CD4-positive, alpha-beta T cell treated with Interferon gamma for 1 hour (primary cell): ENCODE measurements around the gene GKN2.
A peak's percentile ranks its signal among the peaks of the same experiment; 100 is the strongest.
"Not testable (repeated sequence)": the region's sequence is repeated elsewhere in the genome, so short reads cannot be mapped to it uniquely, and the experiment has no call there.

Experiments used
- DNase-seq: peaks from one replicate; pipeline ENCODE4 v3.0.0-alpha.2; 2020

GKN2 gene

DNA sequence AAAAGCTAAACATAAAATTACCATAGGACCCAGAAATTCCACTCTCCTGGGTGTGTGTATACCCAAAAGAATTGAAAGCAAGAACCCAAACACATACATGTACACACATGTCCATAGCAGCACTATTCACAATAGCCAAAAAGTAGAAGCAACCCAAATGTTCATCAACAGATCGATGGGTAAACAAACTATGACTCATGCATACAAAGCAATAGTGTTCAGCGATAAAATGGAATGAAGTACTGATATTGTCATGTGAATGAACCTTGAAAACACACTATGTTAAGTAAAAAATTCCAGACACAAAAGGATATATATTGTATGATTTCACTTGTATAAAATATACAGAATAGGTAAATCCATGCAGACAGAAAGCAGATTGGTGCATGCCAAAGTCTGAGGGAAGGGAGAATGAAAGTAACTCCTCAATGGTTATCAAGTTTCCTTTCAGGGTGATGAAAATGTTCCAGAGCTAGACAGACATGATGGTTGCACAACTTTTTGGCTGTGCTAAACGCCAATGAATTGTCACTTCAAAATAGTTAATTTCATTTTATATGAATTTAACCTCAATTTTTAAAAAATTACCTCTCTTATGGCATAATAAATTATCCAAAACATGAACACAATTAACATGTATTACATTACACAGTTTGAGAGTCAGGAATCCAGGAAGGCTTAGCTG lies 35.5 kb downstream of the GKN2 start:
- DNase-seq: no peak

DNA sequence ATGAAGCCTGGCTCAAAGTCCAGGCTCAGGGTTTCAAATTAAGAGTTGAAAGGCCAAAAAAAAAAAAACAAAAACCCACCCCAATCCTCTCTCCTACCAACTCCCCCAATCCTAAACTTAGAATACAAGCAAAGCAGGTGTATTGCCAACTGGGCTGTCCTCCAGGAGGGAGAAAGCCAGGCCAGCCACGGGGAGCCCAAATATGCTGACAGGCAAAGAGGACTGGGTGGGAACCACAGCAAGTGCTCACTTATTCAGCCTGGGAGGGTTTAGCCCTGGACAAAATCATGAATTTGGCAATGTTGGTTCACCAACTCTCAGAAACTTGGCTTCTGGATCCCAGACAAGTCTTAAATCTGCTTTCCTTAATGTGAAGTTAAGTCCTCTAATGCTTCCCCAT lies 36.5 kb downstream of the GKN2 start:
- DNase-seq: no peak

DNA sequence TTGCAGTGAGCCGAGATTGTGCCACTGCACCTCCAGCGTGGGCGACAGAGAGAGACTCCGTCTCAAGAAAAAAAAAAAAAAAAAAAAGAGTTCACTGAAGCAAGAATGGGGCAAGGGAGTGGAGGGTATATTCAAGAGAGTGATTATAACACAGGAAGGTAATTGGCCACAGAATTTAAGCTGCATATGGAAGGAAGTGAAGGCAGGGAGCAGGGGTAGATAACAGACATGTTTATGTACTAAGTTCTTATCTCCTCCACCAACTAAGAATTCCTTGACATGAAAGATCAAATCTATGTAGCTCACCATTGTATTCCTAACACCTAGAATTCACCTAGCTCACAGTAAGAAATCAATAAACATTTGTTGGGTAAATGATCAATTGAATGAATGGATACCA lies 37.3 kb downstream of the GKN2 start:
- no peak for DNase-seq

DNA sequence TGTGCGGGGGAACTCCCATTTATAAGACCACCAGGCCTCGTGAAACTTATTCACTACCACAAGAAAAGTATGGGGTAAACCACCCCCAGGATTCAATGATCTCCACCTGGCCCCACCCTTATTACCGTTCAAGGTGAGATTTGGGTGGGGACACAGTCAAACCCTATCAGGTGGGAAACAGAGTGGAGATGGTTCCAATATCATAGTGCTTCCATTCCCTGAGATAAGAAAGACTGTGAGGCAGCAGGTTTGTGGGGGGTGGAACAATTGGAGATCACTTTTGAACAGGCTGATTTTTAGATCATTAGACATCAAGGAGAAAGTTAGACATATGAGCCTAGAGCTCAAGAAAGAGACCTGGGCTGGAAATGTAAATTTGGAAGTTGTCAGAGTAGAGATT lies 39.3 kb downstream of the GKN2 start:
- DNase-seq: no peak

DNA sequence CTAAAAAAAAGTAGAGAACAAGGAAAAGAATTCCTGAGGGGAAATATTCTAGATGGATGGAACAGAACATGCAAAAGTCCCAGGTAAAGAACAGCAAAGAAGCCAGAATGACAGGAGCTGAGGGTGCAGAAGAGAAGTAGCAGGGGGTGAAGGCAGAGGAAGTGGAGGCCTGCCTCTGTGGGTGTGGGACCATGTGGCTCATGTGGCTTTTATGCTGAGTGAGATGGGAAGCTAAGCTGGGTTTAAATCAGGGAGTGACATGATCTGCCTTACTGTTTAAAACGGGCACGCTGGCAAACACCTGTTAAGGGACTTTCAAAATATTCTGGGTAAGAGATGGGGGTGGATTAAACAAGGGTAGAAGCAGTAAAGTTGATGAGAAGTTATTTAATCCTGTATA lies 40.0 kb downstream of the GKN2 start:
- DNase-seq: peak; percentile 26

DNA sequence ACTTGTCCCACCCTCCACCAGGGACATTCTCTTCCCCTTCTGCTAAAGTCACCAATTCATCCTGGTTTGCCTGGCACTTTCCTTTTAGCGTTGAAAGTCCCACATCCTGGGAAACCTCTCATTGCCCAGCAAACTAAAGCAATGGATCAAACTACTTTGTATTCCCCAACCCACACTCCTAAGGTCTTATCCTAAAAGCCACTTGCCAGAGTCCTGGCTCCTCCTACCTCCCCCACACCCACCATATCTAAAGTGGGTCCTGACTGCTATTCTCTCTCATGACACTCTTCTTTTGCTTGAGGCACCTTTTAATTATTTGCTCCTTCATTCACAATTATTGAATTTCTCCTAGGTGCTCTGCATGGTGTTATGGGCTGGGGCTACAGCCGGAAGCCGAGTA lies 40.6 kb downstream of the GKN2 start:
- DNase-seq: no peak

DNA sequence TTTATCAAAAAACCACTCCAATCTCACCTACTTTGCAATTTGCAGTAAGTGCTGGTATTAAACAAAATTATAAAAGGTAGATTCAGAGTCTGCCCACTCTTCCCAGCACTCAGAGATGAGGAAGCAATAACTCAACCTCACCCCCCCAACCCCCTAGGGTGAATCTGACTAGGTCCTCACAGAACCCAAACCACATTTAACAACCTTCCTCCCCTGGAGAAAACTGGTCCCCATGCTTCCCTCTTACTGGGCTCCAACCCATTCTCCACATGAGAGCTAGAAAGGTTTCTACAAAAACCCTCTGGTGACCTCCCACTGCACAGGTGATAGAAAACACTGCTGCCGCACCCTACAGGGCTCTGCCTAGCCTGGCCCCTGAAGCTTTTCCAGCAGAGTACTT lies 41.0 kb downstream of the GKN2 start:
- DNase-seq: no peak

DNA sequence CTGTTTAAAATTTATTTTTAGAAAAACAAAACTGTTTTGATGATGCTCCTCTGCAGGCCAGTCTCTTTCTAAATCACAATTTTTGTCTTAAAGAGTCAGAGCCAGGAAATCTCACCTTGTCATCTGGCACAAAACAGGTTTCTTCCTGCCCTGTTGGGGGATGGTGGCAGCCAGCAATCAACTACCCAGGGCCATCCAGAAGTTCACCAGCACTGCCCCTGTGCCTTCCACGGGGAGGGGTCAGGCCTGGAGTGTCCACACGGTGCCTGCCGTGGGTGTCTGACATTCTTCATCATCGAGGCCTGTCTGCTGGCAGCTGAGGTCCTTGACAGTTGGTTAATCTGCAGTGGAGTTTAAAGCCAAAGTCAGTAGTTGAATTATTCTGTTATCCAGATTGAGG lies 41.4 kb downstream of the GKN2 start:
- no peak for DNase-seq

DNA sequence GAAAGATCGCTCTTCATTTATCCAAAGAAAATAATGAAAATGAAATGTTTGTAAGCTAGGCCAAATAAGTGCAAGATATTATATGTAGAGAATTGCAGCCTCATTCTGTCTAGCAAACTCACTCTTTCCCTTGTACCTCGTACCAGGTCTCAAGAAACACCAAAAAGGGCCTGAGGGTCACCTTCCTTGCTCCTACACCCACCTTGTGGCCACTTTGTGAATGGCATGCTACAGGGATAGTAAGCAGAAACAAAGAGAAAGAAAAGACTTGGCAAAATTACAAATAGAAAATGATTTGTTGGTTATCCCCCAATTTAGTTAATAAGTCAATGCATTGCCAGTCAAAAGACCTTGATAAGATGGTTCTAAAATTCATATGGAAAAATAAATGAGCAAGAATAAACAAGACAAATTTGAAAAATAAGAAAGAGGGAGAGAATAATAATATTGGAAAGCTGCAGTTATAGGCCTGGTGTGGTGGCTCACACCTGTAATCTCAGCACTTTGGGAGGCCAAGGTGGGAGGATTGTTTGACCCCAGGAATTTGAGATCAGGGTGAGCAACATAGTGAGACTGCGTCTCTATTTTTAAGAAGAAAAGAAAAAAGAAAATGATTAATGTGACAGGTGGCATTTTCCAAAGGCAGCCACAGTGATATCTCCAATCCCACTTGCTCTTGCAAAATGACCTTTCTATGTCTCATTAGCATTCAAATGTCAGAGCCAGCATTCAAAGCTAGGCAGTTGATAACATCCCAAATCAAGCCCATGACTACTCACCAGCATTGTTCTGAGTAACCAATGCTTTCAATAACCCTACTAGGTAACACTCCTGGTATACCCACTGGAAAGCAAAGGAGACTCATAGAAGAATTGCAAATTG lies 42.7 kb downstream of the GKN2 start:
- peak; percentile 62 for DNase-seq

DNA sequence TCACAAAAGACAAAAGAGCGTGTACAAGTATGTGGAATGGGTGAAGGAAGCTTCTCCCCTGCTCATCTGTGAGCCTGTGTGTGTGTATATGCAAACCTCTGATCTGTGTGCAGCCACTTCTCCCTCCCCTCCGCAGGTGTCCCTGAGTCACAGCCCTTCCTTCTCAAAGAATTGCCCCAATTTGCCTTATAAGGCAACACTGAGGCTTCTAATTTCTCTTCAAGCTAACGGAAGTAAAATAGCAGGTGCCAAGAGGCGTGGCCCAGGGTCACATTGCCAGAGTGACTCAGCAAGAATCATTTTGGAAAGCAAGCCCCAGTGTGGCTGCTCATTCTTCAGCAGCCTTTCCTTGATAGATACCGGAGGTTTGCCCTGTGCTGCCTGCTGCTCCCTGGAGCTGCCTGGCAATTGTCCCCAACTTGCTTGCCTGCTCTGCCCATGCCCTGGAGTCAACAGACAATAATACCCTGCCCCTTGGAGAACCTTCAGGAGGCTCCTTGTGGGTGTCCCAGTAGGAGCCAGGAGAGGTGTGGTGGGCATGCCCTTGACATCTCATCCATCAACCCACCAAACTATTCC lies 44.2 kb downstream of the GKN2 start:
- DNase-seq: peak; percentile 81

DNA sequence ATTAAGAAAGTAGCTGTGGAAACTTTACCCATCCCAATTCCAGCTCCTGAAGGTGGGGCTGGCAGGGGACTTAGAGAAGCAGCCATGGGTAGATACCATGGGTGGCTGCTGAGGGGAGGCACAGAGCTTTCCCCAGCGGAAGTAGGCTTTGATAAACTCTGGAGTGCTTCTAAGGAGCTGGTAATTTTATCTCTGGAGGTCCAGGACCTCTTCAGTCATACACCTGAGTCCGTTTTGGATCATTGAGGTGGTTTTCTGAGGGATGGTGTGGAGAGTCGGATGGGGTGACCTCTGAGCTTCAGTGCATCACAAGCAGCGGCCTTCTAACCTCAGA lies 44.8 kb downstream of the GKN2 start:
- DNase-seq: no peak

DNA sequence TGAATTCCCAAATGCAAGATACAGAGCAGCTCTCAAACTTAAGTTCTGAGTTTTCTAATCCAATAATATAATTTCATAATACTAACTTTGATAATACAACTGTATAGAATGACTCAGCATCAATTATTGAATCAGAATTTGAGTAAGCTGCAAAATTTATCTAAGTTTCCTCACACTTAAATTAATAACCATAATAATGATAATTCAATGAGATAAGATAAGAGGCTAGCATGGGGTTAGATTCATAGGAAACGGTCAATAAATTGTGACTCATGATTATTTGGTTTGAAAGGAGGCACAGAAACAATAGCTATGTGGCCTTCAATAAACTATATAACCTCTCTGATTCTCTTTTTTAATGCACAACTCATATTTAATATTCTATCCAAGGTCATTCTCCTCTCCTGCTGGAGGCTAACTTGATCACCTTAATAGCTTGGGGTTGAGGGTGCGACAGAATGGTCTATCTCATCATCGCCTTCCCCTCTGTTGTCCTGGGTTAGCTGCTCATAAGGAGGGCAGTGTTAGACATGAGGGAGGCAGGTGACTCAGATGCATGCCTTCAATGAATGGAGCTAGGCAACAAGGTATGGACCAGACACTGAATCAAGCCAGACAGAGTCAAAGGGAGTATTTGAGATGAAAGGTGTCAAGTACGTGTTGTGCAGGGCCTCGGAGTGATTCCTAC lies 45.3 kb downstream of the GKN2 start:
- DNase-seq: no peak

DNA sequence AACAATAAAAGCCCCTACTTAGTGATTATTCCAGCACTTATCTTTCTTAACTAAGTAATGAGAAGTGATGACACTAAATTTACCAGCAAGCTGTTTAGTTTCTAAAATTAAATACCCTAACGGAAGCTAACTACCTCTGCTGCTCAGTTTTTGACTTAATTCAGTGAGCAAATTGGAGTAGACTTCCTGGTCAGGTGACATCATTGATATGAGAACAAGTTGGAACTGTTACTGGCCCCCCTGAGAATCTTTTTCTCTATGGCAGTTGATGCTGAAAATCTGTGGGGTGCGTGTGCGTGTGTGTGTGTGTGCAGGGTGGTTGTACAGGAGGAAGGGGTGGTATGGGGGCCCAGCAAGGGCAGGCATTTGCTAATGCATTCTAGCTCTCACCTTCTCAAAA lies 46.0 kb downstream of the GKN2 start:
- DNase-seq: no peak

DNA sequence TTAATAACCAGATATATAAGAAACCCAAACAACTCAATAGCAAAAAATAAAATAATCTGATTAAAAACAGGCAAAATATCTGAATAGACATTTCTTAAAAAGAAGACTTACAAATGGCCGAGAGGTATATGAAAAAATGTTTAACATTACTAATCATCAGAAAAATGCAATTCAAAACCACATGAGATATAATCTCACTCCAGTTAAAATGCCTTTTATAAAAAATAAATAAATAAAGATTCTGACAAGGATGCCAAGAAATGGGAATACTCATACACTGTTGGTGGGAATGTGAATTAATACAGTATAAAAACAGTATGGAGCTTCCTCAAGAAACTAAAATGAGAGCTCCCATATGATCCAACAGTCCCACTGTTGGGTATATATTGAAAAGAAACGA lies 47.6 kb downstream of the GKN2 start:
- DNase-seq: no peak

DNA sequence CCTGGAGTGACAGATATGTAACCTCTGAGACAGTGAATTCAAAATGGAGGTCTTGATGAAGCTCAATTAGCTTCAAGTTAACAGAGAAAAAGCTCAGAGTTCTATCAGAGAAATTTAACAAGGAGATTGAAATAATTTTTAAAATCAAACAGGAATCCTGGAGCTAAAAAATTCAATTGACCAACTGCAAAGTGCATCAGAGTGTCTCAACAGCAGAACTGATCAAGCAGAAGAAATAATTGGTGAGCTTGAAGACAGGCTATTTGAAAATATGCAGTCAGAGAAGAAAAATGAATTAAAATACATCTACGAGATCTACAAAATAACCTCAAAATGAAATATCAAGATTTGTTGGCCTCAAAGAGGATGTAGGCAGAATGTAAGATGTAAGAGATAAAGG lies 51.1 kb downstream of the GKN2 start:
- no peak for DNase-seq

DNA sequence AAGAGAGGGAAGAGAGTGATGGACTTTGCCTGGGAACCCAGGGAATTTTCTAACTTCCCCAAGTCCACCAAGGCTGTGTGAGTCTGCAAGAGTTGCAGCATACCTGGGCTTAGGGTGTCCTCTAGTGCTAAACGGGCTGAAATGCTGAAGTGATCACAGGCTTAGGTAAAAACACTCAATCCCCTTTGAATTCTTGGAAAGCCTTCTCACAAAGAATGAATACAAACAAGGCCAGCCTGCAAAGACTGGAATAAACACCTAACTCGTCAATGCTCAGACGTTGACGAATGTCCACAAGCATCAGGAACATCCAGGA lies 51.5 kb downstream of the GKN2 start:
- DNase-seq: no peak

DNA sequence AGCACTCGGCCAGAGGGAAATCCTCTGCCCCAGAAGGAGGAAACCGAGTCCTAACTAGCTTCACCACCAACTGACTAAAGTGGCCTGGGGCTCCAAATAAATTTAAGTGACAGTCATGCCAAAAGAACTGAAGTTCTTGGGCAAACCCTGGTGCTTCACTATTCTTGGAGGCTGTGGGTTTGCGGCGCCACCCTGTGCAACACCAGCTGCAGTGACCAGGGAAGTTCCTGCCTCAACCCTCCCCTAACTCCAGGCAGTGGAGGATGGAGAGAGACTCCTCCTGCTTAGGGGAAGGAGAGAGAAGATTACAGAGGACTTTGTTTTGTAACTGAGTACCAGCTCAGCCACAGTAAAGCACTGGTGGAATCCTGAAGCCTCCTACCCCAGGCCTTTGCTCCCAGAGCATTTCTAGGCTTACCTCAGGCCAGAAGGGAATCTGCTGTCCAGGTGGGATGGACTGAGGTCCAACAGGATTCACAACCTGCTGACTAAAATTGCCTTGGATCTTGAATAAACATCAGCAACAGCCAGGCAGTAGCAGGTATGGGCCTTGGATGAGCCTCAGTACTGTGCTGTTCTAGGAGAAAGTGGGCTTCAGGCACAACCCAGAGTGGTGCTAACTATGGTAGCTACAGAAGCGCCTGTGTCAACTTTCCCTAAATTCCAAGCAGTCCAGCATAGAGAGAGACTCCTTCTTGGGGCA lies 52.0 kb downstream of the GKN2 start:
- no peak for DNase-seq

DNA sequence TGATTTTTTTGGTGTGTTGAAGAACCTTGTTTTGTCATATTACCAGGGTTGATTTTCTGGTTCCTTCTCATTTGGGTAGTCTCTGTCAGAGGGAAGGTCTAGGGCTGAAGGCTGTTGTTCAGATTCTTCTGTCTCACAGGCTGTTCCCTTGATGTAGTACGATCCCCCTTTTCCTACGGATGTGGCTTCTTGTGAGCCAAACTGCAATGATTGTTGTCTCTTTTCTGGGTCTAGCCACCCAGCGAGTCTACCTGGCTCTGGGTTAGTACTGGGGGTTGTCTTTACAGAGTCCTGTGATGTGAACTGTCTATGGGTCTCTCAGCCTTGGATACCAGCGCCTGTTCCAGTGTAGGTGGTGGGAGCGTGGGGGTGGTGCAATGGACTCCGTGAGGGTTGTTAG lies 56.7 kb downstream of the GKN2 start:
- DNase-seq: not testable (repeated sequence)
